HG03342 (cell line): ENCODE data around the gene SLC38A8.

Experiments
- ATAC-seq: cut with Tn5 transposase; IDR thresholded peaks from one replicate; pipeline ENCODE4 v1.9.1; 2021; ENCODE audit warnings: mild to moderate bottlenecking, moderate library complexity; ENCODE audit not compliant: unreplicated experiment

SLC38A8 gene

GRCh38 chr16:84042308-84042878 is at the start of gene SLC38A8:
SLC38A8 (minus strand) TSS chr16:84042795; CDS start chr16:84042157, 638 bp downstream.
- no peak for ATAC-seq

GRCh38 chr16:84091460-84091859 is 48.9 kb upstream of the SLC38A8 start:
- no peak for ATAC-seq

GRCh38 chr16:84090211-84090610 is 47.6 kb upstream of the SLC38A8 start:
- ATAC-seq, result no peak

GRCh38 chr16:84088695-84089395 is 46.2 kb upstream of the SLC38A8 start:
- ATAC-seq, result peak; percentile 86

GRCh38 chr16:84087466-84088151 is 45.0 kb upstream of the SLC38A8 start:
- no peak for ATAC-seq

- ATAC-seq, result no peak
These were observed 44.4 kb upstream of the SLC38A8 start for GRCh38 chr16:84087001-84087400.

- no peak for ATAC-seq
These were observed 43.7 kb upstream of the SLC38A8 start for GRCh38 chr16:84086341-84086740.

- no peak for ATAC-seq
These were observed 43.2 kb upstream of the SLC38A8 start for GRCh38 chr16:84085773-84086172.

GRCh38 chr16:84085271-84085667 is 42.7 kb upstream of the SLC38A8 start:
- ATAC-seq, result no peak

GRCh38 chr16:84084570-84085270 is 42.1 kb upstream of the SLC38A8 start:
- ATAC-seq, result peak; percentile 43

GRCh38 chr16:84082835-84083569 is 40.4 kb upstream of the SLC38A8 start:
- ATAC-seq, result no peak

- ATAC-seq, result no peak
These were observed 39.5 kb upstream of the SLC38A8 start for GRCh38 chr16:84082110-84082509.

- no peak for ATAC-seq
These were observed 38.9 kb upstream of the SLC38A8 start for GRCh38 chr16:84081446-84081989.

GRCh38 chr16:84080813-84081212 is 38.2 kb upstream of the SLC38A8 start:
- no peak for ATAC-seq

- ATAC-seq, result no peak
These were observed 37.8 kb upstream of the SLC38A8 start for GRCh38 chr16:84080378-84080777.

- no peak for ATAC-seq
These were observed 37.1 kb upstream of the SLC38A8 start for GRCh38 chr16:84079664-84080063.

- no peak for ATAC-seq
These were observed 32.8 kb upstream of the SLC38A8 start for GRCh38 chr16:84075376-84075775.

GRCh38 chr16:84074721-84075120 is 32.1 kb upstream of the SLC38A8 start:
- no peak for ATAC-seq

GRCh38 chr16:84072014-84072413 is 29.4 kb upstream of the SLC38A8 start:
- ATAC-seq, result no peak

- no peak for ATAC-seq
These were observed 28.5 kb upstream of the SLC38A8 start for GRCh38 chr16:84071121-84071520.

GRCh38 chr16:84069540-84069939 is 26.9 kb upstream of the SLC38A8 start:
- ATAC-seq, result no peak
